ENCODE data around the gene HES1.

HES1 gene

DNA sequence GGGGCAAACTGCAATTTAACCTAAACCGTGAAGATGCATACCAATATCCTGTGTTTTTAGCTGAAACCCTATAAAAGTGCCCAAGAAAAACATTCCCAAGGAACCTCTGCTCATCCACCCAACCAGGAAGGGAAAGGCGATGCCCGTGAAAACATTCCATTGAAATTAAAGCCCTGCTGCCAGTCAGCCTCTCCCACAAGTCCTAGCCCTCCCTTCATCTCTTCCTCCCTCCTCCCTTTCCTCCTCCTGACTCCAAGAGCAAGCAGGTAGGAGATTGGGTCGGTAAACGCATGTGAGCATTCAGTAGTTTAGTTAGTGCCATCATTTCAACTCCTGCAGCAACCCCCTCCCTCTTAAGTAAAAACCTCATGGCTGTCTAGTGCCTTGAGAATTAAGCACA lies 27.7 kb downstream of the HES1 start:
- Histone ChIP-seq H3K9me3 (ENCODE audit: insufficient read depth, low read length) (no peaks in the 10 kb centered on the region), H3K27ac (ENCODE audit: low read depth, low read length) (no peak overlapping the region), H3K9ac (ENCODE audit: low read length) (no peak overlapping the region), H3F3A (ENCODE audit: insufficient read depth) (no peaks in the 10 kb centered on the region), H4K20me1 (ENCODE audit: low read depth, low read length) (no peaks in the 10 kb centered on the region), H3K9me2 (replicated peaks; ENCODE audit: insufficient read depth, low read length) (no peaks in the 10 kb centered on the region), H2AFZ (ENCODE audit: low read depth, low read length, severe bottlenecking) (no peak overlapping the region), H3K4me2 (ENCODE audit: low read depth, low read length, poor library complexity, severe bottlenecking) (no peak overlapping the region), H3K4me3 (ENCODE audit: insufficient read depth, low read length, poor library complexity, severe bottlenecking) (no peak overlapping the region), H3K79me2 (ENCODE audit: insufficient read depth, low read length) (no peaks in the 10 kb centered on the region), H3K36me3 (ENCODE audit: low read length) (no peaks in the 10 kb centered on the region), H3K27me3 (ENCODE audit: low read length) (no peaks in the 10 kb centered on the region)
- no peak for TF ChIP-seq EZH2phosphoT487 (conservative IDR thresholded peaks at IDR 0.05; ENCODE audit: low read length)
- TF ChIP-seq CTCF (IDR thresholded peaks at IDR 0.05; ENCODE audit: insufficient read depth, low read length, poor library complexity, severe bottlenecking) = no peak

- H3K27me3 ChIP-seq (ENCODE audit: low read length) = no peaks in the 10 kb centered on the region
- no peak overlapping the region for H3K4me2 ChIP-seq (ENCODE audit: low read depth, low read length, poor library complexity, severe bottlenecking)
- H3K36me3 ChIP-seq (ENCODE audit: low read length) = no peaks in the 10 kb centered on the region
- TF ChIP-seq EZH2phosphoT487 (conservative IDR thresholded peaks at IDR 0.05; ENCODE audit: low read length) = no peak
- TF ChIP-seq CTCF (IDR thresholded peaks at IDR 0.05; ENCODE audit: insufficient read depth, low read length, poor library complexity, severe bottlenecking) = no peak
- no peak overlapping the region for H3K4me3 ChIP-seq (ENCODE audit: insufficient read depth, low read length, poor library complexity, severe bottlenecking)
- H3K9ac ChIP-seq (ENCODE audit: low read length) = no peak overlapping the region
- H2AFZ ChIP-seq (ENCODE audit: low read depth, low read length, severe bottlenecking) = no peak overlapping the region
- H3K9me3 ChIP-seq (ENCODE audit: insufficient read depth, low read length) = no peaks in the 10 kb centered on the region
- no peaks in the 10 kb centered on the region for H3F3A ChIP-seq (ENCODE audit: insufficient read depth)
- H3K9me2 ChIP-seq (replicated peaks; ENCODE audit: insufficient read depth, low read length) = no peaks in the 10 kb centered on the region
- H3K27ac ChIP-seq (ENCODE audit: low read depth, low read length) = no peak overlapping the region
- no peaks in the 10 kb centered on the region for H4K20me1 ChIP-seq (ENCODE audit: low read depth, low read length)
- H3K79me2 ChIP-seq (ENCODE audit: insufficient read depth, low read length) = no peaks in the 10 kb centered on the region
Measured at GRCh38 chr3:194164861-194165260, 28.9 kb downstream of the HES1 start.

DNA sequence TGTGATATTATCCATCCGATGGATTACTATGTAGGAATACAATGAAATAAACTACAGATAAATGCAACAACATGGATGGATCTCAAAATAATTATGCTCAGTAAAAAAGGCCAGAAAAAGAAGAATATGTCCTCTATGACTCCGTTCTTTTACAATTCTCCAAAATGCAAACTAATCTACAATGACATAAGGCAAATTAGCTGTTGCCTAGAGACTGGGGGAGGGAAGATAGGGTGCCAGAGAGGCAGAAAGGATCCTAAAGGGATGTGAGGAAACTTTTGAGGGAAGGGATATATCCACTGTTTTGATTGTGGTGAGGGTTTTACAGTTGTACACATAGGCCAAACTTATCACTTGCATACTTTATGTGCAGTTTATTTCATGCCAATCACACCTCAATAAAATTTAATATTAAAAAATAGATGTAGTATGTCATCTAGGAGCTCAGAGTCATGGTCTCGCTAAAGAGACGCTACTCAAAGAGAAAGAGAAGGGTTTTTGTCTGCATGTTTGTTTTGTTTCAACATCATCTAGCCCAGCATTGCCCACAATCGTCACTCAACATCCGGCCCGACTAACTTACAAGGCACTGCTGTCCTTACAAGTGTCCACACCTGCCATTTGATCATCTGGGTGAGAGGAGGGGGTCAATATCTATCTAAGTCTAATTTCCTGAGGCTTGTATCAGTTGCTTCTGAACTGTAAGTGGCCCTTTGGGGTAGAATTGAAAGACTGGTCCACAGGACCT lies 29.5 kb downstream of the HES1 start:
- Histone ChIP-seq H3K9me2 (replicated peaks; ENCODE audit: insufficient read depth, low read length) (no peaks in the 10 kb centered on the region), H3K27me3 (ENCODE audit: low read length) (no peaks in the 10 kb centered on the region), H3K9me3 (ENCODE audit: insufficient read depth, low read length) (no peaks in the 10 kb centered on the region), H3K4me2 (ENCODE audit: low read depth, low read length, poor library complexity, severe bottlenecking) (no peak overlapping the region), H3K4me3 (ENCODE audit: insufficient read depth, low read length, poor library complexity, severe bottlenecking) (no peak overlapping the region), H3K79me2 (ENCODE audit: insufficient read depth, low read length) (no peaks in the 10 kb centered on the region), H3K36me3 (ENCODE audit: low read length) (no peaks in the 10 kb centered on the region), H3F3A (ENCODE audit: insufficient read depth) (no peaks in the 10 kb centered on the region), H4K20me1 (ENCODE audit: low read depth, low read length) (no peaks in the 10 kb centered on the region), H2AFZ (ENCODE audit: low read depth, low read length, severe bottlenecking) (no peak overlapping the region), H3K9ac (ENCODE audit: low read length) (no peak overlapping the region), H3K27ac (ENCODE audit: low read depth, low read length) (no peak overlapping the region)
- no peak for TF ChIP-seq CTCF (IDR thresholded peaks at IDR 0.05; ENCODE audit: insufficient read depth, low read length, poor library complexity, severe bottlenecking)
- no peak for TF ChIP-seq EZH2phosphoT487 (conservative IDR thresholded peaks at IDR 0.05; ENCODE audit: low read length)

All from SU-DHL-6 (cell line).